GM18951 (cell line): ENCODE results near the gene DMWD.

Source experiments
- POLR2A ChIP-seq: IDR thresholded peaks from 4 replicates; pipeline ENCODE4 v1.6.1; 2011; ENCODE audit warnings: mild to moderate bottlenecking; ENCODE audit not compliant: insufficient read length, insufficient read depth; ENCODE audit errors: extremely low read depth
- in situ Hi-C: fragments of 300-500 bp; cut with MboI; formaldehyde crosslinking; loops from one replicate; pipeline ENCODE4 v1.12.0; 2022; ENCODE audit warnings: low sequenced_read_pairs, mixed read lengths, inconsistent platforms; ENCODE audit not compliant: unreplicated experiment

Gene DMWD

GRCh38 chr19:45785781-45786532 lies 6.7 kb downstream of the DMWD start:
- no peak for TF ChIP-seq POLR2A
- in situ Hi-C loops, result no loop called here

GRCh38 chr19:45785097-45785496 lies 7.5 kb downstream of the DMWD start:
- TF ChIP-seq POLR2A, result no peak
- in situ Hi-C loops, result no loop called here

GRCh38 chr19:45784096-45784495 lies 8.5 kb downstream of the DMWD start:
- in situ Hi-C loops, result no loop called here
- no peak for TF ChIP-seq POLR2A

- in situ Hi-C loops, result no loop called here
Measured at GRCh38 chr19:45782820-45783785, 9.5 kb downstream of the DMWD start.

GRCh38 chr19:45782162-45782691 lies 10.4 kb downstream of the DMWD start, which contains the start of gene DMPK:
Gene DMPK (minus strand): TSS chr19:45782490. CDS start chr19:45782352, 138 bp downstream.
- in situ Hi-C loops, result no loop called here
- no peak for TF ChIP-seq POLR2A

More at GRCh38 chr19:45782820-45783785, 9.5 kb downstream of the DMWD start:
- no peak for TF ChIP-seq POLR2A

- in situ Hi-C loops, result no loop called here
Measured at GRCh38 chr19:45781214-45782161, 11.2 kb downstream of the DMWD start.

GRCh38 chr19:45780448-45781213 lies 12.0 kb downstream of the DMWD start:
- in situ Hi-C loops, result no loop called here
- no peak for TF ChIP-seq POLR2A

More at GRCh38 chr19:45781214-45782161, 11.2 kb downstream of the DMWD start:
- no peak for TF ChIP-seq POLR2A

GRCh38 chr19:45780146-45780447 lies 12.5 kb downstream of the DMWD start:
- no peak for TF ChIP-seq POLR2A
- in situ Hi-C loops, result no loop called here

- no peak for TF ChIP-seq POLR2A
Measured at GRCh38 chr19:45779231-45780145, 13.2 kb downstream of the DMWD start.

GRCh38 chr19:45778010-45778661 lies 14.5 kb downstream of the DMWD start:
- TF ChIP-seq POLR2A, result no peak
- in situ Hi-C loops, result no loop called here

More at GRCh38 chr19:45779231-45780145, 13.2 kb downstream of the DMWD start:
- in situ Hi-C loops, result no loop called here
